Suppressor macrophage treated with lipopolysaccharide for 4 hours (primary cell): Measurements from ENCODE around the gene OR2V2.

Source experiments
- DNase-seq: peaks from one replicate; pipeline ENCODE4 v3.0.0-alpha.2; 2020

Gene OR2V2

GRCh38 chr5:181191526-181192336 lies 44.3 kb downstream of the OR2V2 start:
- peak; percentile 98 for DNase-seq

- no peak for DNase-seq
Observed at GRCh38 chr5:181192337-181193046, 45.1 kb downstream of the OR2V2 start.

GRCh38 chr5:181193656-181194055 lies 46.3 kb downstream of the OR2V2 start:
- no peak for DNase-seq

- no peak for DNase-seq
Observed at GRCh38 chr5:181194489-181195248, 47.3 kb downstream of the OR2V2 start.

- DNase-seq: no peak
Observed at GRCh38 chr5:181195249-181195761, 47.9 kb downstream of the OR2V2 start.

- DNase-seq: no peak
Observed at GRCh38 chr5:181197326-181197951, 50.1 kb downstream of the OR2V2 start.

GRCh38 chr5:181198106-181198685 lies 50.8 kb downstream of the OR2V2 start:
- DNase-seq: no peak

- DNase-seq: no peak
Observed at GRCh38 chr5:181198905-181199519, 51.6 kb downstream of the OR2V2 start.

GRCh38 chr5:181199881-181200638 lies 52.7 kb downstream of the OR2V2 start:
- peak; percentile 23 for DNase-seq

- no peak for DNase-seq
Observed at GRCh38 chr5:181200816-181201215, 53.4 kb downstream of the OR2V2 start.

- peak; percentile 73 for DNase-seq
Observed at GRCh38 chr5:181203093-181203711, 55.8 kb downstream of the OR2V2 start.

GRCh38 chr5:181203777-181204112 lies 56.4 kb downstream of the OR2V2 start:
- peak; percentile 6 for DNase-seq

GRCh38 chr5:181204113-181204825 lies 56.9 kb downstream of the OR2V2 start:
- peak; percentile 21 for DNase-seq

- peak; percentile 68 for DNase-seq
Observed at GRCh38 chr5:181204826-181205760, 57.7 kb downstream of the OR2V2 start, which contains the start of gene TRIM7. TRIM7 (minus strand) TSS chr5:181205196; CDS start chr5:181205110, 86 bp downstream.

- DNase-seq: no peak
Observed at GRCh38 chr5:181205761-181206649, 58.6 kb downstream of the OR2V2 start.

- DNase-seq: peak; percentile 88
Observed at GRCh38 chr5:181207214-181207959, 60.0 kb downstream of the OR2V2 start.

- DNase-seq: no peak
Observed at GRCh38 chr5:181207960-181208253, 60.5 kb downstream of the OR2V2 start.
